GM19397 (cell line): ENCODE measurements around the gene PAPPA.

ENCODE experiments used
- ATAC-seq: cut with Tn5 transposase; IDR thresholded peaks from one replicate; pipeline ENCODE4 v1.9.1; 2021; ENCODE audit warnings: mild to moderate bottlenecking, moderate library complexity; ENCODE audit not compliant: unreplicated experiment

Gene PAPPA

GRCh38 chr9:116153765-116154333, at the start of gene PAPPA:
PAPPA (plus strand) TSS chr9:116153791; CDS start chr9:116154173, 382 bp downstream.
- ATAC-seq: no peak

DNA sequence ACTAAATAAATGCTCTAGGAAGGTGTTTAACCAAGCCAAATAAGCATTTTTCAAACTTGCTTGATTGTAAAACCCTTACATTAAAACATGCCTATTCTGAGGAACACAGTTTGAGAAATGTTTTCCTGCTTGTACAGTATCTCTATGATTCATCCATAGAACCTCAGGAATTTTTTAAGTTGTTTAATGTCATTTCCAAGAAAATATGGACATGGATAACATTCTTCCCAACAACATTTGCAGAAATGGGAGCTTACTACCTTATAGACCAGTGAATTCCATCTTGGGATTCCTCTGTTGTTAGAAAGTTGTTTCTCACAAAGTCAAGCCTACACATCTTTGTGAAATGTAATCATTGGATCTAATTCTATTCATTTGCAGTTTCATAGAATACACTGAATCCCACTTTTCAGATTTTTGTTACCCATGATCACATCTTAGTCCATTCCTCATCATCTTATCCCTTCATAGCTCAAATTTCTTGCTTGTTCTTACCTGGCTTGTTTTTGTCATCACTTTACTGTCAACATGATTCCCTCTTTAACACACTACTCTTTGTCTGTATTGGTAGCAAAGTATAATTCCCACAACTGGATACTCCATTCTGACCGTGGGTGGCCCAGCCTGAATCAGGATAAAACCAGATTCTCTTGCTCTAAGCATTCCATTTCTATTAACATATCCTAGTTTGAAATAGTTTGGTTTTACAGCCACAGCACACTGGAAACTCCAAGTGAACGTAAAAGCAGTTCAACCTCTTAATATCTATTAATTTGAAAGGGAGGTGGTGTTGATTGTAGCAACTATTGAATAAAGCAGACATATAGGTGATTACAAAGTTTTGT, 49.4 kb upstream of the PAPPA start:
- ATAC-seq: no peak

GRCh38 chr9:116112236-116112635, 41.4 kb upstream of the PAPPA start:
- no peak for ATAC-seq

GRCh38 chr9:116115761-116116353, 37.7 kb upstream of the PAPPA start:
- no peak for ATAC-seq

GRCh38 chr9:116116393-116116792, 37.2 kb upstream of the PAPPA start:
- no peak for ATAC-seq

- ATAC-seq: no peak
Observed at GRCh38 chr9:116123171-116123570, 30.4 kb upstream of the PAPPA start.

GRCh38 chr9:116124472-116125040, 29.0 kb upstream of the PAPPA start:
- ATAC-seq: no peak

- ATAC-seq: no peak
Observed at GRCh38 chr9:116133163-116133562, 20.4 kb upstream of the PAPPA start.

GRCh38 chr9:116134975-116135374, 18.6 kb upstream of the PAPPA start:
- no peak for ATAC-seq

- no peak for ATAC-seq
Observed at GRCh38 chr9:116137010-116137409, 16.6 kb upstream of the PAPPA start.

- ATAC-seq: no peak
Observed at GRCh38 chr9:116137581-116137980, 16.0 kb upstream of the PAPPA start.

DNA sequence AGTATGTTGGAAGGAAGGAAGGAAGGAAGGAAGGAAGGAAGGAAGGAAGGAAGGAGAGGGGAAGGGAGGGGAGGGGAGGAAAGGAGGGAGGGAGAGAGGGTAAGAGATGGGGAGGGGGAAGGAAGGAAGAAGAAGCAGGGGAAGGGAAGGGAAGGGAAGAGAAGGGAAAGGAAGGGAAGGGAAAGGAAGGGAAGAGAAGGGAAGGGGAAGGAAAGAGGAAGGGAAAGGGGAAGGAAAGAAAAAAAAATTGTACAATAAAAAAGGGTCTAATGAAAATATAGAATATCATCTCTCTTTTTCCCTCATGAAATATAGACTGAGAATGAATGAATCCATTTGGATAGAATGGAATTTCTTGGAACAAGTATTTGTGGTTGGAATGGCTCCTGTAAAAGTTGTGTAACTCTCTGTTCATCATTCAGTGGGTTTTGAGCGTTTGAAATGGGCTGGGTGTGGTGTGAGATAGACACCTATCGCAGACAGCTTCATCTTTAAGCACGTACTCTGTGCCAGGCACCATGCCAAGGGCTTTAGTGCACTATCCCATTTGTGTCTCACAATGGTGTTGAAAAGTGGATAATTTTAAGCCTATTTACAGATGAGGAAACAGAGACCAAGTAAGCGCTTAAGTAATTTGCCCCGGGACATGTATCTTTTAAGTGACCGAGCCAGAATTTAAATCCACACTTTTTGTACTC, 11.6 kb upstream of the PAPPA start:
- no peak for ATAC-seq

- ATAC-seq: no peak
Observed at GRCh38 chr9:116142706-116143492, 10.7 kb upstream of the PAPPA start.

- no peak for ATAC-seq
Observed at GRCh38 chr9:116144038-116144437, 9.6 kb upstream of the PAPPA start.

DNA sequence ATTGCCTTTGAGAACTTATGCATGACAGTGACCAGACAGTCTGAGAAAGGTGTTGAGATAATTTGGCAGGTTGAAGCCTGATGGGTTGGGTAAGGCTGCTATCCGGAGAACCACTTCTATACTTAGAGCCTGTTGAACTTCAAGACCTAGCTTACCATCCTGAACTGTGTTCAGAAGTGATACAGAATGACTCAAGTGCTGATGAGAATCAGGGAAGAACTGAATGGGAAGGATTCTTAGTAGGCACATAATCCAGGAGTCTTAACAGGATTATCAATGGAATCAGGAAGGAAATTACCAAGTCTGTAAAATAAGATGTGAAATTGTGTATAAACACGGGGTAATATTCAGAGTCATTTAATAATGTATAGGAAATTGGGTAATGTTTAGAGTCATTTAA, 9.0 kb upstream of the PAPPA start:
- no peak for ATAC-seq

DNA sequence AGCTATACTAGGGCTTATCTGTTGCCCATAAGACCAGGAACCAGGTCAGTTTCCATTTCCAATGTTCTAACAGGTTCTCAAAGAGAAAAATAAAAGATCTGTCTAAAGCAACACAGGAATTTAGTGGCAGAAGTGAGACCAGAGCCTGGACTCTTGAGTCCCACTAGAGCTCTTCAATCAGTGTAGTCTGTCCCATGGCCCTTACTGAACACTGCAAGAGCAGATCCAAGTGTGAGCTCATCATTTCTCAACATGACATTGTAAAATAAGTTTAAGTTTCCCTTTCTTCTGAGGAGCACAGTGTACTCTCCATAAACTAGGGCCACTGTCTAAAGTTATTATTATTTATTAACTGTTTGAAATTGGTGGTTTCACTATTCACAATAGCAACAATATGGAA, 8.6 kb upstream of the PAPPA start:
- no peak for ATAC-seq

GRCh38 chr9:116147821-116148220, 5.8 kb upstream of the PAPPA start:
- no peak for ATAC-seq

DNA sequence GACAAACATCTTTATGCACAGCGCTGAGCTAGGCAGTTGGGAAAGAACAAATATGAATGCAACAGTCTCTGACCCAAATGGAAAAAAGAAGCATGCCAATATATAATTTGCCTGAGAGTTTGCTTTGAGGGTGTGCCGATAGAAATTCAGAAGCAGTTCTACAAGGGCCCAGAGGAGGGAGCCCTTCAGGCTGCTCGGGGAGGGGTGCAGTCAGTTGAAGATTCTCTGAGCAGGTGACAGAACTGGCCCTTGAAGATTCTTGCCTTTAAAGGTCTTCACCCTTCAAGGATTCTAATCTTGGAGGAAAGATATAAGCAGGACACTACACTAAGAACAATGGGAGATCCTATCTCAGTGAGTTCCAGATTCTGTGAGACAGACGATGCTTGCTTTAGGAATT, 3.7 kb upstream of the PAPPA start:
- no peak for ATAC-seq

DNA sequence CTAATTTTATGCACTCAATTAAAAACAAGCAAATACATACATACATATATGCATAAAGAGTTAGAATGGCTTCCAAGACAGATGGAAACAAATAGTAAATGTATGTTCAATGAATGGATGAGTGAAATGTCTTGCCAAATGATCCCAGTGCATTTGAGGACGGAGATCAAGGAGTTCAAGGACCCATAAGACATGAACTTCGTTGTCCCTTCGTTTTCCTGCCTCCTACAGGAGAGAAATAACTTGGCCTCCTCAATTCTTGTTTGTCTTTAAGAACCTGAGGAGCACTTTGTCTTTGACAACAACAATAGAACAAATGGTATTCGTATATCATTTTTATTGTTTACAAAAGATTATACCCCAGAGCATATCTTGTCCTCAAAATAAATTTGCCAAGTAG, 2.4 kb upstream of the PAPPA start:
- ATAC-seq: no peak

- ATAC-seq: no peak
Observed at GRCh38 chr9:116151966-116152381, 1.6 kb upstream of the PAPPA start.
